MM.1S (cell line): ENCODE measurements around the gene DMRTB1.

Source experiments
- EZH2 ChIP-seq: fragments of 300-600 bp; sonication (generic); optimal IDR thresholded peaks from 2 replicates; pipeline ENCODE3; 2017; ENCODE audit warnings: low read depth, mild to moderate bottlenecking, antibody characterized with exemption, low read length, mixed read lengths
- EZH2phosphoT487 ChIP-seq: fragments of 300-600 bp; sonication (generic); IDR thresholded peaks from 2 replicates; pipeline ENCODE4 v1.6.1; 2018; ENCODE audit warnings: antibody characterized with exemption, low read length
- TF ChIP-seq, protein P1 (sequence below): fragments of 300-600 bp; sonication (generic); IDR thresholded peaks from 2 replicates; pipeline ENCODE4 v1.5.1; 2016; ENCODE audit warnings: antibody characterized with exemption, low read length, mixed read lengths

DNA sequence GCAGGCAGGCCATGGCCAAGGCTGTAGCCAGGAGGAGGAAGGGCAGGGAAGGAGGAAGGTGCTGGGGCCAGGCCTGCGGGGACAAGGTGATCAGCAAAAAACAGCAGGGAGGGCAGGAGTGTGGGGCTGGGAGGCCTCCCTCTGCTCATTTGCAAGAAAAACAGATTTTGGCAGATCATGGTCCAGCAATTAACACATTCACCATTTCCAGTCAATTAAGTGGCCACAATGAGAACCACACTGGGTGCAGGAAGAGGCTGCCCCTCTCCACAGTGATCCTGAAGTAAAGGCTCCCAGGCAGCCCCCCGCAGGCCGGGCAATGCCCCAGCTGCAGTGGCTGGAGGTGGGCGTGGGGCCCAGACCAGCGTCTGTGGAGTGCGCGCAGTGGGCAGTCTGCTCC, 54.6 kb downstream of the DMRTB1 start:
- TF ChIP-seq, protein P1, sequence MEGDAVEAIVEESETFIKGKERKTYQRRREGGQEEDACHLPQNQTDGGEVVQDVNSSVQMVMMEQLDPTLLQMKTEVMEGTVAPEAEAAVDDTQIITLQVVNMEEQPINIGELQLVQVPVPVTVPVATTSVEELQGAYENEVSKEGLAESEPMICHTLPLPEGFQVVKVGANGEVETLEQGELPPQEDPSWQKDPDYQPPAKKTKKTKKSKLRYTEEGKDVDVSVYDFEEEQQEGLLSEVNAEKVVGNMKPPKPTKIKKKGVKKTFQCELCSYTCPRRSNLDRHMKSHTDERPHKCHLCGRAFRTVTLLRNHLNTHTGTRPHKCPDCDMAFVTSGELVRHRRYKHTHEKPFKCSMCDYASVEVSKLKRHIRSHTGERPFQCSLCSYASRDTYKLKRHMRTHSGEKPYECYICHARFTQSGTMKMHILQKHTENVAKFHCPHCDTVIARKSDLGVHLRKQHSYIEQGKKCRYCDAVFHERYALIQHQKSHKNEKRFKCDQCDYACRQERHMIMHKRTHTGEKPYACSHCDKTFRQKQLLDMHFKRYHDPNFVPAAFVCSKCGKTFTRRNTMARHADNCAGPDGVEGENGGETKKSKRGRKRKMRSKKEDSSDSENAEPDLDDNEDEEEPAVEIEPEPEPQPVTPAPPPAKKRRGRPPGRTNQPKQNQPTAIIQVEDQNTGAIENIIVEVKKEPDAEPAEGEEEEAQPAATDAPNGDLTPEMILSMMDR, result no peak
- TF ChIP-seq EZH2phosphoT487, result no peak
- no peak for TF ChIP-seq EZH2
